Measurements from ENCODE around the gene CPNE5. TPM values are rescaled to one million over a fixed set of nuclear protein-coding genes. Genes with fewer than 3 reads are reported as not detected.

Gene CPNE5
- total and polyA plus RNA-seq, 2 donors (not counting 1 experiment from before 2014, with no cell fraction given): 0.02 TPM; not detected in 1

DNA sequence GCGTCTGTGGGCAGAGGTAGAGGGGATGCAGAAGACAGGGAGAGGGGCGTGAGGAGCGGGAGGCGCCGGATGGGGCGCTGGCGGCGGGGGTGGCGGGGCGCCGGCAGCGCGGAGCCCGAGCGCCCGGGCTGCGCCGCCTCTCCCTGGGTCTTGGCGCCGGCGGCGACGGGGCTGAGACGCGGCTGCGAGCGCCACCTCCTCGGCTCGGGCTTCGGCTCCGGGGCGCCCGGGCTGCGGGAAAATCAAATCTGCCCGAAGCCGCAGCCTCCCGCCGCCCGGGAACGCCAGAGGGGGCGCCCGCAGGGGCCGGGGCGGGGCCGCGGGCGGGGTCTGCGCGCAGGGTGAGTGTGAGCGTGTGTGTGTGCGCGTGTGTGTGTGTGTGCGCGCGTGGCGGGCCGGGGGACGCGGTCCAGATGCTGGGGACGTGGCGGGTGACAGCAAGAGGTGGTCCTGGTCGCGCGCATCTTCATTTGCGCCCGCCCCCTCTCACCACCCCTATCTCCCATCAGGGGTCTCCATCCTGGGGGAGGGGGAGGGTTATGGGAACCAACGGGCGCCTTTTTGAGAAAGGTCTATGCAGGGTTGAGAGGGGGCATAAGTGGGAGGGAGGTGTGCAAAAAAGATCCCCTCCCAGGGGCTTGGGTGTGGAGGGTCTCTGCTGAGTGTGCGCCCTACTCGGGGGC is 646 bp upstream of the CPNE5 start:
- no peak overlapping the region for H2AFZ ChIP-seq (ENCODE audit: low read length)
- peaks cover 21% of the 10 kb centered on the region for H3K27me3 ChIP-seq (ENCODE audit: control insufficient read depth, insufficient read depth, low read length)
- no peak overlapping the region for H3K9ac ChIP-seq (ENCODE audit: insufficient read depth, low read length)
- DNase-seq (ENCODE audit: low read depth in 2 of 2): peak in 1 of 2 donors; percentile 25
- no peak overlapping the region for H3K27ac ChIP-seq (ENCODE audit: insufficient read depth, low read length)
- H3K36me3 ChIP-seq (ENCODE audit: control insufficient read depth, insufficient read depth, low read length): no peaks in the 10 kb centered on the region
- H3K4me3 ChIP-seq (replicated peaks in 1 of 4; ENCODE audit: control extremely low read depth in 1 of 4, insufficient read depth in 1 of 4, low read depth in 3 of 4, low read length in 4 of 4): peak overlapping the region; percentile 33 to 48 (median 35)
- H3K4me1 ChIP-seq (ENCODE audit: control insufficient read depth, extremely low read depth, insufficient read depth, low read length): peaks cover 8% of the 10 kb centered on the region
- peak overlapping the region; percentile 77 for H3K4me2 ChIP-seq (ENCODE audit: extremely low read depth, insufficient read depth, low read length)
- no peak for TF ChIP-seq EZH2 (IDR thresholded peaks at IDR 0.05; ENCODE audit: low read length, missing control alignments)
- TF ChIP-seq, protein P1, sequence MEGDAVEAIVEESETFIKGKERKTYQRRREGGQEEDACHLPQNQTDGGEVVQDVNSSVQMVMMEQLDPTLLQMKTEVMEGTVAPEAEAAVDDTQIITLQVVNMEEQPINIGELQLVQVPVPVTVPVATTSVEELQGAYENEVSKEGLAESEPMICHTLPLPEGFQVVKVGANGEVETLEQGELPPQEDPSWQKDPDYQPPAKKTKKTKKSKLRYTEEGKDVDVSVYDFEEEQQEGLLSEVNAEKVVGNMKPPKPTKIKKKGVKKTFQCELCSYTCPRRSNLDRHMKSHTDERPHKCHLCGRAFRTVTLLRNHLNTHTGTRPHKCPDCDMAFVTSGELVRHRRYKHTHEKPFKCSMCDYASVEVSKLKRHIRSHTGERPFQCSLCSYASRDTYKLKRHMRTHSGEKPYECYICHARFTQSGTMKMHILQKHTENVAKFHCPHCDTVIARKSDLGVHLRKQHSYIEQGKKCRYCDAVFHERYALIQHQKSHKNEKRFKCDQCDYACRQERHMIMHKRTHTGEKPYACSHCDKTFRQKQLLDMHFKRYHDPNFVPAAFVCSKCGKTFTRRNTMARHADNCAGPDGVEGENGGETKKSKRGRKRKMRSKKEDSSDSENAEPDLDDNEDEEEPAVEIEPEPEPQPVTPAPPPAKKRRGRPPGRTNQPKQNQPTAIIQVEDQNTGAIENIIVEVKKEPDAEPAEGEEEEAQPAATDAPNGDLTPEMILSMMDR (conservative IDR thresholded peaks at IDR 0.05 in 1 of 2, IDR thresholded peaks at IDR 0.05 in 1 of 2; ENCODE audit: low read depth in 1 of 2, low read length in 2 of 2): peak in 1 of 2 donors; percentile 7
- H4K20me1 ChIP-seq (ENCODE audit: control insufficient read depth, extremely low read depth, insufficient read depth, low read length): no peaks in the 10 kb centered on the region
- no peaks in the 10 kb centered on the region for H3K9me3 ChIP-seq (ENCODE audit: control insufficient read depth, insufficient read depth, low read depth, low read length)
- H3K79me2 ChIP-seq (ENCODE audit: control insufficient read depth, insufficient read depth, low read length): no peaks in the 10 kb centered on the region

DNA sequence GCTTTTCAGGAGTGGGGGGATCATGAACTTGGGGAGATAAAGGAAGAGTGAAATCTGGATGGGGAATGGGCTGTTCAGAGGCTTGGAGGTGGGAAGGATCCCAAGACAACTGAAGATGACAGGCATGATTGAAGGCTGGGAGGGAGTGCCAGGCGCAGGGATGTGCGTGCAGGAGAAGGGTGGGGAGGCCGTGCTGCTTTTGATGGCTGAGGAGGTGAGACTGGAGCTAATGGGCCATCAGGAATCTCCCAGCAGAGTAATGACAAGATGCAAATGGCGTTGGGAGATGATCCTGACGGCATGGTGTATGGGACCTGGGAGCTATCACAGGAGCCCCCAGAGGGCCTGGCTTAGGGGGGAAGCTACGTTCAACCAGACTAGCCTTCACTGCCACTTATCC is 1.6 kb downstream of the CPNE5 start:
- Histone ChIP-seq H3K27ac (ENCODE audit: insufficient read depth, low read length) (no peak overlapping the region), H2AFZ (ENCODE audit: low read length) (no peak overlapping the region), H3K9ac (ENCODE audit: insufficient read depth, low read length) (no peak overlapping the region), H3K4me1 (ENCODE audit: control insufficient read depth, extremely low read depth, insufficient read depth, low read length) (peaks cover 8% of the 10 kb centered on the region), H3K9me3 (ENCODE audit: control insufficient read depth, insufficient read depth, low read depth, low read length) (no peaks in the 10 kb centered on the region), H3K27me3 (ENCODE audit: control insufficient read depth, insufficient read depth, low read length) (peaks cover 22% of the 10 kb centered on the region), H3K4me3 (replicated peaks in 1 of 4; ENCODE audit: control extremely low read depth in 1 of 4, insufficient read depth in 1 of 4, low read depth in 3 of 4, low read length in 4 of 4) (no peak overlapping the region), H3K79me2 (ENCODE audit: control insufficient read depth, insufficient read depth, low read length) (no peaks in the 10 kb centered on the region), H4K20me1 (ENCODE audit: control insufficient read depth, extremely low read depth, insufficient read depth, low read length) (no peaks in the 10 kb centered on the region), H3K4me2 (ENCODE audit: extremely low read depth, insufficient read depth, low read length) (no peak overlapping the region), H3K36me3 (ENCODE audit: control insufficient read depth, insufficient read depth, low read length) (no peaks in the 10 kb centered on the region)
- TF ChIP-seq EZH2 (IDR thresholded peaks at IDR 0.05; ENCODE audit: low read length, missing control alignments): no peak
- TF ChIP-seq, protein P1 (conservative IDR thresholded peaks at IDR 0.05 in 1 of 2, IDR thresholded peaks at IDR 0.05 in 1 of 2; ENCODE audit: low read depth in 1 of 2, low read length in 2 of 2): no peak
- DNase-seq (ENCODE audit: low read depth in 2 of 2): no peak

GRCh38 chr6:36837022-36837339 is 2.3 kb downstream of the CPNE5 start:
- no peak overlapping the region for H3K4me2 ChIP-seq (ENCODE audit: extremely low read depth, insufficient read depth, low read length)
- H3K27me3 ChIP-seq (ENCODE audit: control insufficient read depth, insufficient read depth, low read length): peaks cover 22% of the 10 kb centered on the region
- no peaks in the 10 kb centered on the region for H4K20me1 ChIP-seq (ENCODE audit: control insufficient read depth, extremely low read depth, insufficient read depth, low read length)
- H3K9me3 ChIP-seq (ENCODE audit: control insufficient read depth, insufficient read depth, low read depth, low read length): no peaks in the 10 kb centered on the region
- no peak overlapping the region for H3K4me3 ChIP-seq (replicated peaks in 1 of 4; ENCODE audit: control extremely low read depth in 1 of 4, insufficient read depth in 1 of 4, low read depth in 3 of 4, low read length in 4 of 4)
- no peak overlapping the region for H3K27ac ChIP-seq (ENCODE audit: insufficient read depth, low read length)
- H3K79me2 ChIP-seq (ENCODE audit: control insufficient read depth, insufficient read depth, low read length): no peaks in the 10 kb centered on the region
- no peak overlapping the region for H2AFZ ChIP-seq (ENCODE audit: low read length)
- no peak for DNase-seq (ENCODE audit: low read depth in 2 of 2)
- H3K4me1 ChIP-seq (ENCODE audit: control insufficient read depth, extremely low read depth, insufficient read depth, low read length): peaks cover 8% of the 10 kb centered on the region
- no peak overlapping the region for H3K9ac ChIP-seq (ENCODE audit: insufficient read depth, low read length)
- TF ChIP-seq EZH2 (IDR thresholded peaks at IDR 0.05; ENCODE audit: low read length, missing control alignments): no peak
- TF ChIP-seq, protein P1 (conservative IDR thresholded peaks at IDR 0.05 in 1 of 2, IDR thresholded peaks at IDR 0.05 in 1 of 2; ENCODE audit: low read depth in 1 of 2, low read length in 2 of 2): no peak
- H3K36me3 ChIP-seq (ENCODE audit: control insufficient read depth, insufficient read depth, low read length): no peaks in the 10 kb centered on the region
